ENCODE data around the gene POFUT2.

- TF ChIP-seq CTCF (IDR thresholded peaks at IDR 0.05) = no peak
- no peak for TF ChIP-seq POLR2A (IDR thresholded peaks at IDR 0.05)
- TF ChIP-seq POLR2AphosphoS5 (IDR thresholded peaks at IDR 0.05) = no peak
- TF ChIP-seq EP300 (IDR thresholded peaks at IDR 0.05; ENCODE audit: low read depth) = no peak
Measured at GRCh38 chr21:45300786-45301520, 13.3 kb upstream of the POFUT2 start.
